HepG2 (cell line): ENCODE data around the gene USP24. TPM values are rescaled to one million over a fixed set of nuclear protein-coding genes. Genes with fewer than 3 reads are reported as not detected.

Experiments used
- ATAC-seq: fragments of 200-7000 bp; cut with Tn5 transposase; 3 replicates; pipeline ENCODE4 v1.9.1; 2020; ENCODE audit warnings: mild to moderate bottlenecking, moderate library complexity
- BruUV-seq: library from RNA; stranded (reverse); fragments of 400-500 nt; replicated peaks from 2 replicates; lab custom pipeline; 2021; lab: Mats Ljungman, UMichigan
- CTCF ChIA-PET: fragments of 300-600 bp; formaldehyde crosslinking; extraction: SDS; loops from one replicate; lab custom pipeline; 2021; ENCODE audit warnings: low total read pairs, inconsistent platforms, low intra/inter-chr PET ratio; lab: Yijun Ruan, JAX
- POLR2A ChIA-PET: fragments of 350-600 bp; sonication (Branson Sonifier 250); formaldehyde crosslinking; loops from one replicate; lab custom pipeline; 2020; ENCODE audit warnings: antibody characterized with exemption, inconsistent platforms; lab: Yijun Ruan, JAX
- DNase-seq: peaks from one replicate; pipeline ENCODE4 v3.0.0-alpha.2; 2015; ENCODE audit warnings: low spot score
- FAIRE-seq: peaks from 3 replicates; lab custom pipeline; 2011; peaks lifted over from hg19 to GRCh38; lab: Jason Lieb, UNC
- H2AFZ ChIP-seq: one replicate; pipeline ENCODE4 v1.6.1; 2011; ENCODE audit warnings: low read length, inconsistent platforms
- H3K27ac ChIP-seq: fragments of 300-600 bp; 3 replicates; pipeline ENCODE4 v1.8.0; 2011; ENCODE audit warnings: mixed run types, mild to moderate bottlenecking, mixed read lengths, low read length, inconsistent platforms; ENCODE audit not compliant: insufficient read depth; ENCODE audit errors: extremely low read length
- H3K27me3 ChIP-seq, 2 experiments: fragments of 200-600 bp in 1 of 2; 2 replicates in 1 of 2; 3 replicates in 1 of 2; pipeline versions ENCODE4 v1.6.0 to v1.8.0; 2011; ENCODE audit warnings: low read length in 2 of 2, mild to moderate bottlenecking in 2 of 2, moderate library complexity in 2 of 2, inconsistent platforms in 1 of 2; ENCODE audit not compliant: insufficient read depth in 2 of 2, control insufficient read depth in 1 of 2
- H3K36me3 ChIP-seq, 2 experiments: fragments of 200-600 bp in 1 of 2; replicated peaks in 1 of 2; 2 replicates in 1 of 2; 3 replicates in 1 of 2; pipeline versions ENCODE4 v1.5.1 to v1.8.0; 2011; ENCODE audit warnings: low read length in 2 of 2, inconsistent platforms in 1 of 2; ENCODE audit not compliant: insufficient read depth in 2 of 2, control insufficient read depth in 1 of 2
- H3K4me1 ChIP-seq: 2 replicates; pipeline ENCODE4 v1.5.1; 2012; ENCODE audit warnings: low read length, inconsistent platforms; ENCODE audit not compliant: insufficient read depth
- H3K4me2 ChIP-seq: 2 replicates; pipeline ENCODE4 v1.6.0; 2011; ENCODE audit warnings: low read depth, low read length, inconsistent platforms
- H3K4me3 ChIP-seq, 3 experiments: fragments of 200-600 bp in 1 of 3; sonication (generic), shearing (Covaris generic) in 1 of 3; replicated peaks in 1 of 3; 2 replicates each; pipeline ENCODE4 v1.5.1; 2011 to 2016; ENCODE audit warnings: low read length in 3 of 3, inconsistent platforms in 2 of 3, low read depth in 2 of 3, mild to moderate bottlenecking in 2 of 3, control low read depth in 1 of 3, mixed read lengths in 1 of 3; ENCODE audit not compliant: insufficient read depth in 1 of 3
- H3K79me2 ChIP-seq: one replicate; pipeline ENCODE4 v1.6.1; 2011; ENCODE audit warnings: low read length, inconsistent platforms; ENCODE audit not compliant: insufficient read depth
- H3K9ac ChIP-seq: 2 replicates; pipeline ENCODE4 v1.6.0; 2011; ENCODE audit warnings: mild to moderate bottlenecking, low read depth, low read length, inconsistent platforms; ENCODE audit not compliant: insufficient read depth
- H3K9me3 ChIP-seq: 2 replicates; pipeline ENCODE4 v1.5.1; 2012; ENCODE audit warnings: mild to moderate bottlenecking, low read length
- H4K20me1 ChIP-seq: 2 replicates; pipeline ENCODE4 v1.6.0; 2011; ENCODE audit warnings: inconsistent platforms, mild to moderate bottlenecking, low read length, moderate library complexity; ENCODE audit not compliant: insufficient read depth
- CHD2 ChIP-seq: IDR thresholded peaks from 2 replicates; pipeline ENCODE4 v1.6.1; 2011; ENCODE audit warnings: low read depth, low read length, improper control_type of control experiment
- DDIT3 ChIP-seq: sonication (generic); formaldehyde crosslinking; IDR thresholded peaks from 2 replicates; pipeline ENCODE4 v1.4.0; 2020; ENCODE audit warnings: mild to moderate bottlenecking, missing genetic modification reagents
- DR1 ChIP-seq: sonication (generic); formaldehyde crosslinking; IDR thresholded peaks from 2 replicates; pipeline ENCODE4 v1.8.0; 2021; ENCODE audit warnings: mild to moderate bottlenecking, missing genetic modification reagents, inconsistent platforms
- JDP2 ChIP-seq: sonication (generic); formaldehyde crosslinking; IDR thresholded peaks from 2 replicates; pipeline ENCODE4 v1.8.1; 2022; ENCODE audit warnings: missing genetic modification reagents, borderline replicate concordance
- KLF12 ChIP-seq: sonication (generic); formaldehyde crosslinking; IDR thresholded peaks from 2 replicates; pipeline ENCODE4 v1.4.0; 2020; ENCODE audit warnings: missing genetic modification reagents, borderline replicate concordance
- KLF15 ChIP-seq: sonication (generic); formaldehyde crosslinking; IDR thresholded peaks from 2 replicates; pipeline ENCODE4 v1.8.1; 2023; ENCODE audit warnings: borderline replicate concordance, mild to moderate bottlenecking, inconsistent platforms, missing genetic modification reagents, mixed read lengths
- MTF2 ChIP-seq: sonication (generic); formaldehyde crosslinking; IDR thresholded peaks from 2 replicates; pipeline ENCODE4 v1.5.0; 2020; ENCODE audit warnings: missing genetic modification reagents, borderline replicate concordance
- NAIF1 ChIP-seq: sonication (generic); formaldehyde crosslinking; IDR thresholded peaks from 2 replicates; pipeline ENCODE4 v1.5.0; 2020; ENCODE audit warnings: mild to moderate bottlenecking, missing genetic modification reagents, borderline replicate concordance
- NR2F6 ChIP-seq, 2 experiments: IDR thresholded peaks; 2 replicates each; pipeline ENCODE4 v1.6.1; 2016; ENCODE audit warnings: antibody characterized with exemption in 1 of 2, mild to moderate bottlenecking in 1 of 2
- SP5 ChIP-seq: IDR thresholded peaks from 2 replicates; pipeline ENCODE4 v1.6.1; 2016; ENCODE audit warnings: low read depth, borderline replicate concordance
- ZNF331 ChIP-seq: sonication (generic); formaldehyde crosslinking; IDR thresholded peaks from 2 replicates; pipeline ENCODE4 v1.4.0; 2020; ENCODE audit warnings: missing genetic modification reagents
- ZNF337 ChIP-seq: sonication (generic); formaldehyde crosslinking; IDR thresholded peaks from 2 replicates; pipeline ENCODE4 v1.5.1; 2020; ENCODE audit warnings: missing genetic modification reagents, low read depth, mild to moderate bottlenecking, borderline replicate concordance
- ZNF598 ChIP-seq: sonication (generic); formaldehyde crosslinking; IDR thresholded peaks from 2 replicates; pipeline ENCODE4 v1.5.1; 2020; ENCODE audit warnings: mild to moderate bottlenecking, missing genetic modification reagents, borderline replicate concordance
- ZNF614 ChIP-seq: IDR thresholded peaks from 2 replicates; pipeline ENCODE4 v1.6.1; 2018; ENCODE audit warnings: missing biosample characterization, missing genetic modification reagents, inconsistent platforms, borderline replicate concordance
- ZNF816 ChIP-seq: sonication (generic); formaldehyde crosslinking; IDR thresholded peaks from 2 replicates; pipeline ENCODE4 v1.8.0; 2022; ENCODE audit warnings: missing genetic modification reagents, mild to moderate bottlenecking, borderline replicate concordance
- ZSCAN31 ChIP-seq: sonication (generic); formaldehyde crosslinking; IDR thresholded peaks from 2 replicates; pipeline ENCODE4 v1.5.0; 2020; ENCODE audit warnings: low read depth, mild to moderate bottlenecking, missing genetic modification reagents
- WGBS: methylation state at CpG from one replicate; pipeline ENCODE4 v1.1.6; 2017; ENCODE audit warnings: low lambda C conversion rate; 5-methylcytosine and 5-hydroxymethylcytosine counted together
- in situ Hi-C: cut with HindIII; loops from 2 replicates; pipeline ENCODE4 v1.10.0; 2017; ENCODE audit warnings: low pct_unique_long_range_greater_than_20kb; ENCODE audit not compliant: extremely low pct_ligation_motif_present
- intact Hi-C: fragments of 100-400 bp; cut with micrococcal nuclease; formaldehyde crosslinking; loops from one replicate; pipeline ENCODE4 v1.10.0; 2022; ENCODE audit not compliant: unreplicated experiment
- polyA plus RNA-seq, 8 experiments: library from polyadenylated mRNA; depleted of rRNA in 3 of 8; stranded (reverse) in 7 of 8; unstranded in 1 of 8; fragments of >200 nt; fragmentation: Illumina TruSeq in 4 of 8; extraction: Trizol in 4 of 8; gene quantifications; 2 replicates each; pipeline versions ENCODE4 v1.2.1 to v1.2.3, GENCODE V29; 2011 to 2016; ENCODE audit warnings: low read depth in 4 of 8, missing spikeins in 1 of 8, mixed read lengths in 1 of 8; ENCODE audit not compliant: insufficient read depth in 1 of 8
- total RNA-seq, 5 experiments: library from RNA; depleted of rRNA; stranded (reverse); fragments of >200 nt; fragmentation: Illumina TruSeq; extraction: Trizol; gene quantifications; 2 replicates each; pipeline ENCODE4 v1.2.3, GENCODE V29; 2016; ENCODE audit warnings: low read depth in 1 of 5
- TF ChIP-seq, protein P1 (sequence below): sonication (generic); formaldehyde crosslinking; IDR thresholded peaks from 2 replicates; pipeline ENCODE4 v1.5.0; 2020; ENCODE audit warnings: missing genetic modification reagents

Gene USP24
- total and polyA plus RNA-seq, 2 of the 13 experiments (the other 11 are each of a cell fraction or from before 2014, with no cell fraction given): 18.8 to 47.6 TPM

DNA sequence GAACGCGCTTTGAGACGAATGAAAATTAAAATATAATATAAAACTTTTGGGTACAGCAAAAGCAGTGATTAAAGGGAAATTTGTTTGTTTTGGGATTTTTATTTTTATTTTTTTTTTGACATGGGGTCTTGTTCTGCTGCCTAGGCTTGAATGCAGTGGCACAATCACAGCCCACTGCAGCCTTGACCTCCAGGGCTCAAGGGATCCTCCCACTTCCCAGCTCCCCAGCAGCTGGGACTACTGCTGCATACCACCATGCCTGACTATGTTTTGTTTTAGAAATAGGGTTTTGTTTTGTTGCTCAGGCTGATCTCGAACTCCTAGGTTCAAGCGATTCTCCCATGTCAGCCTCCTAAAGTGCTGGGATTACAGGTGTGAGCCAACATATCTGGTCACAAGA is 30.3 kb downstream of the USP24 start:
- in situ Hi-C loops (no loop called here), intact Hi-C loops (no loop called here)
- peaks cover 93% of the 10 kb centered on the region for H3K79me2 ChIP-seq
- no TSS peak for BruUV-seq
- H2AFZ ChIP-seq: no peak overlapping the region
- peak; percentile 12 for DNase-seq
- no peak for FAIRE-seq
- H3K4me1 ChIP-seq: peaks cover 4% of the 10 kb centered on the region; the same call in 1 of the 2 replicates
- ATAC-seq: peak; percentile 44; the same call in 1 of the 3 replicates
- WGBS: 90% methylated on average over 5 of the region's 5 CpGs
- no peak overlapping the region for H3K27ac ChIP-seq
- peaks cover 25% of the 10 kb centered on the region for H4K20me1 ChIP-seq
- H3K4me2 ChIP-seq: no peak overlapping the region
- no peak overlapping the region for H3K4me3 ChIP-seq
- H3K9me3 ChIP-seq: no peaks in the 10 kb centered on the region
- H3K27me3 ChIP-seq: no peaks in the 10 kb centered on the region
- ChIA-PET POLR2A (no interaction called here), CTCF (no interaction called here)
- TF ChIP-seq ZNF331 (CRISPR knock-in tag): no peak
- no peak for TF ChIP-seq ZNF598 (CRISPR knock-in tag)
- no peak for TF ChIP-seq ZSCAN31 (CRISPR knock-in tag)
- no peak for TF ChIP-seq ZNF816 (CRISPR knock-in tag)
- TF ChIP-seq SP5 (CRISPR knock-in tag): 0 out of 2 replicates have a peak, but pooled peaks have one; percentile 31
- TF ChIP-seq NR2F6 (IDR thresholded peaks at IDR 0.05): peak; percentile 65
- TF ChIP-seq NR2F6 (CRISPR knock-in tag; IDR thresholded peaks at IDR 0.05): peak; percentile 76
- no peak for TF ChIP-seq DDIT3 (CRISPR knock-in tag)
- H3K9ac ChIP-seq: no peak overlapping the region
- H3K36me3 ChIP-seq: no peaks in the 10 kb centered on the region

DNA sequence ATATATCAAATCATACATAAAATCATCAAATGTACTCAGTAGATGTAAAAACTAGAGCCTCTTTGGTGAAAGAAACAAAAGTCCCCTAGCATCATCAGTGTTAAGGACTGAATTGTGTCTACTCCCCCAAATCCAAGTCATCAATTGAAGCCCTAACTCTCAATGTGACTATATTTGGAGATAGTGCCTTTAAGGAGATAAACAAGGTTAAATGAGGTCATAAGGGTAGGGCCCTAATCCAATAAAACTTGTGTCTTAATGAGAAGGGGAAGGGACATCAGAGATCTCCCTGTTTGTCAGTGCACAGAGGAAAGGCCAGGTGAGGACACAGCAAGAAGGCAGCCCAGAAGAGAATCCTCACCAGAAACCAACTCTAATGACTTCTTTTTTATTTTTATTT is 33.5 kb downstream of the USP24 start:
- peaks cover 1 to 10% of the 10 kb centered on the region in 2 experiments; a peak in 3 of 5 replicates for H3K36me3 ChIP-seq
- H3K9ac ChIP-seq: no peak overlapping the region
- no peak for DNase-seq
- no peak overlapping the region for H3K4me3 ChIP-seq
- H3K79me2 ChIP-seq: peaks cover 78% of the 10 kb centered on the region
- H2AFZ ChIP-seq: no peak overlapping the region
- ChIA-PET CTCF (no interaction called here), POLR2A (no interaction called here)
- no peak overlapping the region for H3K27ac ChIP-seq
- peaks cover 4% of the 10 kb centered on the region; the same call in 1 of the 2 replicates for H3K4me1 ChIP-seq
- no peak for FAIRE-seq
- intact Hi-C loops: no loop called here
- H3K9me3 ChIP-seq: no peaks in the 10 kb centered on the region
- ATAC-seq: no peak
- peaks cover 27% of the 10 kb centered on the region for H4K20me1 ChIP-seq
- in situ Hi-C loops: no loop called here
- no peak overlapping the region for H3K4me2 ChIP-seq
- TF ChIP-seq CHD2: no peak
- no peak for TF ChIP-seq ZNF614 (CRISPR knock-in tag)
- TF ChIP-seq KLF15 (CRISPR knock-in tag): no peak
- TF ChIP-seq KLF12: no peak
- TF ChIP-seq JDP2 (CRISPR knock-in tag): no peak
- TF ChIP-seq MTF2 (CRISPR knock-in tag): no peak
- TF ChIP-seq, protein P1, sequence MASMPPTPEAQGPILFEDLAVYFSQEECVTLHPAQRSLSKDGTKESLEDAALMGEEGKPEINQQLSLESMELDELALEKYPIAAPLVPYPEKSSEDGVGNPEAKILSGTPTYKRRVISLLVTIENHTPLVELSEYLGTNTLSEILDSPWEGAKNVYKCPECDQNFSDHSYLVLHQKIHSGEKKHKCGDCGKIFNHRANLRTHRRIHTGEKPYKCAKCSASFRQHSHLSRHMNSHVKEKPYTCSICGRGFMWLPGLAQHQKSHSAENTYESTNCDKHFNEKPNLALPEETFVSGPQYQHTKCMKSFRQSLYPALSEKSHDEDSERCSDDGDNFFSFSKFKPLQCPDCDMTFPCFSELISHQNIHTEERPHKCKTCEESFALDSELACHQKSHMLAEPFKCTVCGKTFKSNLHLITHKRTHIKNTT: no peak
- TF ChIP-seq ZNF337 (CRISPR knock-in tag): no peak
- no peak for TF ChIP-seq NAIF1 (CRISPR knock-in tag)
- TF ChIP-seq DR1 (CRISPR knock-in tag): no peak
- H3K27me3 ChIP-seq: no peaks in the 10 kb centered on the region
- BruUV-seq: no TSS peak
